ENCODE results near the gene CSRNP2. TPM values are rescaled to one million over a fixed set of nuclear protein-coding genes. Genes with fewer than 3 reads are reported as not detected.

Gene CSRNP2
- total and polyA plus RNA-seq, 2 of the 13 experiments (the other 11 are each of a cell fraction or from before 2014, with no cell fraction given) = 4.8 to 7.3 TPM

DNA sequence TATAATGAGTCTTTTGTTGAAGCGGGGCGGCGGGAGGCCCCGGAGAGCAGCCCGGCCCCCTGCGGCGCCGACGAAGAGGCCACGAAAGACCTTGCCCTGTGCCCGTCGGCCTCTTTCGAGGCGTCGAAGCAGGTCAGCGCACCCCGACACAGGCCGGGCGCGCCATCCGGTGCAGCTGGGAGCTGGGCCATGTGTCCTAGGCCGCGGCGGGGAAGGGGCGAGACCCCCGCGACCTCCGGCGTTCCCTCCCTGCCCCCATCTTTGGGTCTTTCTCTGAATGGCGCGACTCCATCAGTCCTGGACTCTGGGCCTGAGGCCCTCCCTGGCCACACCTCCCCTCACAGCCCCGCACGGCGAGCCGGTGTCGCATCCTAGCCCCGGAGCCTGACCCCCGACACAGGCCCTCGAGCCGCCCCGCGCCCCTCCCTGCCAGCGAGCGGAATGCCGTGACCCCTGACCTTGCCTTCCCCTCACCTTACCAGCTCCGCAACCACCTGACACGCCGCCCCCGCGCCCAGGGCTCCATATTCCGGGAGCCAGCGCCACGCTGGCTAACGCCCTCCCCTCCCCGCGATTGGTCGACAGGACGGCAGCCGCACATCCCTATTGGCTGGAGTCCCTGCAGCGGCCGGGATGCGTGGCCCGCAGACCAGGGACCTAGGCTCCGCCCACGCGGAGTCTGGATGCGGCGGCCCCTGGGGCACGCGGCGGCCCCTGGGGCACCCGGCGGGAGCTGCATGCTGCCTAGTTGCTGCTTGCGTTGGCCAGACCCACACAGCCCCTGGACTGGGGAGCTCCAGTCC is 57.4 kb downstream of the CSRNP2 start, which contains the start of gene SLC11A2 (continued):
- TF ChIP-seq, protein P1, sequence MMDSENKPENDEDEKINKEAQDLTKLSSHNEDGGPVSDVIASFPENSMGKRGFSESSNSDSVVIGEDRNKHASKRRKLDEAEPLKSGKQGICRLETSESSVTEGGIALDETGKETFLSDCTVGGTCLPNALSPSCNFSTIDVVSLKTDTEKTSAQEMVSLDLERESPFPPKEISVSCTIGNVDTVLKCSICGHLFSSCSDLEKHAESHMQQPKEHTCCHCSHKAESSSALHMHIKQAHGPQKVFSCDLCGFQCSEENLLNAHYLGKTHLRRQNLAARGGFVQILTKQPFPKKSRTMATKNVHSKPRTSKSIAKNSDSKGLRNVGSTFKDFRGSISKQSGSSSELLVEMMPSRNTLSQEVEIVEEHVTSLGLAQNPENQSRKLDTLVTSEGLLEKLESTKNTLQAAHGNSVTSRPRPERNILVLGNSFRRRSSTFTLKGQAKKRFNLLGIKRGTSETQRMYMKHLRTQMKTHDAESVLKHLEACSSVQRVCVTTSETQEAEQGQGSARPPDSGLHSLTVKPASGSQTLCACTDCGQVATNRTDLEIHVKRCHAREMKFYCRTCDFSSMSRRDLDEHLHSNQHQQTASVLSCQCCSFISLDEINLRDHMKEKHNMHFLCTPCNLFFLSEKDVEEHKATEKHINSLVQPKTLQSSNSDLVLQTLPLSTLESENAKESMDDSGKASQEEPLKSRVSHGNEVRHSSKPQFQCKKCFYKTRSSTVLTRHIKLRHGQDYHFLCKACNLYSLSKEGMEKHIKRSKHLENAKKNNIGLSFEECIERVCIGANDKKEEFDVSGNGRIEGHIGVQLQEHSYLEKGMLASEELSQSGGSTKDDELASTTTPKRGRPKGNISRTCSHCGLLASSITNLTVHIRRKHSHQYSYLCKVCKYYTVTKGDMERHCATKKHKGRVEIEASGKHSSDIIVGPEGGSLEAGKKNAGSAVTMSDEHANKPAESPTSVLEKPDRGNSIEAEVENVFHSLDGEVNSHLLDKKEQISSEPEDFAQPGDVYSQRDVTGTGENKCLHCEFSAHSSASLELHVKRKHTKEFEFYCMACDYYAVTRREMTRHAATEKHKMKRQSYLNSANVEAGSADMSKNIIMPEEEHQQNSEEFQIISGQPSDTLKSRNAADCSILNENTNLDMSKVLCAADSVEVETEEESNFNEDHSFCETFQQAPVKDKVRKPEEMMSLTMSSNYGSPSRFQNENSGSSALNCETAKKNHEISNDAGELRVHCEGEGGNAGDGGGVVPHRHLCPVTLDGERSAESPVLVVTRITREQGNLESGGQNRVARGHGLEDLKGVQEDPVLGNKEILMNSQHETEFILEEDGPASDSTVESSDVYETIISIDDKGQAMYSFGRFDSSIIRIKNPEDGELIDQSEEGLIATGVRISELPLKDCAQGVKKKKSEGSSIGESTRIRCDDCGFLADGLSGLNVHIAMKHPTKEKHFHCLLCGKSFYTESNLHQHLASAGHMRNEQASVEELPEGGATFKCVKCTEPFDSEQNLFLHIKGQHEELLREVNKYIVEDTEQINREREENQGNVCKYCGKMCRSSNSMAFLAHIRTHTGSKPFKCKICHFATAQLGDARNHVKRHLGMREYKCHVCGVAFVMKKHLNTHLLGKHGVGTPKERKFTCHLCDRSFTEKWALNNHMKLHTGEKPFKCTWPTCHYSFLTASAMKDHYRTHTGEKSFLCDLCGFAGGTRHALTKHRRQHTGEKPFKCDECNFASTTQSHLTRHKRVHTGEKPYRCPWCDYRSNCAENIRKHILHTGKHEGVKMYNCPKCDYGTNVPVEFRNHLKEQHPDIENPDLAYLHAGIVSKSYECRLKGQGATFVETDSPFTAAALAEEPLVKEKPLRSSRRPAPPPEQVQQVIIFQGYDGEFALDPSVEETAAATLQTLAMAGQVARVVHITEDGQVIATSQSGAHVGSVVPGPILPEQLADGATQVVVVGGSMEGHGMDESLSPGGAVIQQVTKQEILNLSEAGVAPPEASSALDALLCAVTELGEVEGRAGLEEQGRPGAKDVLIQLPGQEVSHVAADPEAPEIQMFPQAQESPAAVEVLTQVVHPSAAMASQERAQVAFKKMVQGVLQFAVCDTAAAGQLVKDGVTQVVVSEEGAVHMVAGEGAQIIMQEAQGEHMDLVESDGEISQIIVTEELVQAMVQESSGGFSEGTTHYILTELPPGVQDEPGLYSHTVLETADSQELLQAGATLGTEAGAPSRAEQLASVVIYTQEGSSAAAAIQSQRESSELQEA (CRISPR knock-in tag; IDR thresholded peaks at IDR 0.05; ENCODE audit: not compliant biosample characterization) = peak; percentile 71
- 0 out of 2 replicates have a peak, but pooled peaks have one; percentile 9 for TF ChIP-seq MIXL1 (CRISPR knock-in tag; IDR thresholded peaks at IDR 0.05)
- TF ChIP-seq MXI1 (IDR thresholded peaks at IDR 0.05; ENCODE audit: borderline replicate concordance, low read depth, low read length) = peak; percentile 92
- TF ChIP-seq, protein P2, sequence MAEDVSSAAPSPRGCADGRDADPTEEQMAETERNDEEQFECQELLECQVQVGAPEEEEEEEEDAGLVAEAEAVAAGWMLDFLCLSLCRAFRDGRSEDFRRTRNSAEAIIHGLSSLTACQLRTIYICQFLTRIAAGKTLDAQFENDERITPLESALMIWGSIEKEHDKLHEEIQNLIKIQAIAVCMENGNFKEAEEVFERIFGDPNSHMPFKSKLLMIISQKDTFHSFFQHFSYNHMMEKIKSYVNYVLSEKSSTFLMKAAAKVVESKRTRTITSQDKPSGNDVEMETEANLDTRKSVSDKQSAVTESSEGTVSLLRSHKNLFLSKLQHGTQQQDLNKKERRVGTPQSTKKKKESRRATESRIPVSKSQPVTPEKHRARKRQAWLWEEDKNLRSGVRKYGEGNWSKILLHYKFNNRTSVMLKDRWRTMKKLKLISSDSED (CRISPR knock-in tag; IDR thresholded peaks at IDR 0.05) = peak; percentile 87; the same call in 1 of the 2 replicates
- TF ChIP-seq SOX6 (IDR thresholded peaks at IDR 0.05) = no peak
- peak; percentile 84 for TF ChIP-seq SOX6 (CRISPR knock-in tag; IDR thresholded peaks at IDR 0.05)
- TF ChIP-seq, protein P3, sequence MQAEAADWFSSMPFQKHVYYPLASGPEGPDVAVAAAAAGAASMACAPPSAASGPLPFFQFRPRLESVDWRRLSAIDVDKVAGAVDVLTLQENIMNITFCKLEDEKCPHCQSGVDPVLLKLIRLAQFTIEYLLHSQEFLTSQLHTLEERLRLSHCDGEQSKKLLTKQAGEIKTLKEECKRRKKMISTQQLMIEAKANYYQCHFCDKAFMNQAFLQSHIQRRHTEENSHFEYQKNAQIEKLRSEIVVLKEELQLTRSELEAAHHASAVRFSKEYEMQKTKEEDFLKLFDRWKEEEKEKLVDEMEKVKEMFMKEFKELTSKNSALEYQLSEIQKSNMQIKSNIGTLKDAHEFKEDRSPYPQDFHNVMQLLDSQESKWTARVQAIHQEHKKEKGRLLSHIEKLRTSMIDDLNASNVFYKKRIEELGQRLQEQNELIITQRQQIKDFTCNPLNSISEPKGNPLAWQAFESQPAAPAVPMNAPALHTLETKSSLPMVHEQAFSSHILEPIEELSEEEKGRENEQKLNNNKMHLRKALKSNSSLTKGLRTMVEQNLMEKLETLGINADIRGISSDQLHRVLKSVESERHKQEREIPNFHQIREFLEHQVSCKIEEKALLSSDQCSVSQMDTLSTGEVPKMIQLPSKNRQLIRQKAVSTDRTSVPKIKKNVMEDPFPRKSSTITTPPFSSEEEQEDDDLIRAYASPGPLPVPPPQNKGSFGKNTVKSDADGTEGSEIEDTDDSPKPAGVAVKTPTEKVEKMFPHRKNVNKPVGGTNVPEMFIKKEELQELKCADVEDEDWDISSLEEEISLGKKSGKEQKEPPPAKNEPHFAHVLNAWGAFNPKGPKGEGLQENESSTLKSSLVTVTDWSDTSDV (CRISPR knock-in tag; IDR thresholded peaks at IDR 0.05) = no peak
- TF ChIP-seq, protein P4, sequence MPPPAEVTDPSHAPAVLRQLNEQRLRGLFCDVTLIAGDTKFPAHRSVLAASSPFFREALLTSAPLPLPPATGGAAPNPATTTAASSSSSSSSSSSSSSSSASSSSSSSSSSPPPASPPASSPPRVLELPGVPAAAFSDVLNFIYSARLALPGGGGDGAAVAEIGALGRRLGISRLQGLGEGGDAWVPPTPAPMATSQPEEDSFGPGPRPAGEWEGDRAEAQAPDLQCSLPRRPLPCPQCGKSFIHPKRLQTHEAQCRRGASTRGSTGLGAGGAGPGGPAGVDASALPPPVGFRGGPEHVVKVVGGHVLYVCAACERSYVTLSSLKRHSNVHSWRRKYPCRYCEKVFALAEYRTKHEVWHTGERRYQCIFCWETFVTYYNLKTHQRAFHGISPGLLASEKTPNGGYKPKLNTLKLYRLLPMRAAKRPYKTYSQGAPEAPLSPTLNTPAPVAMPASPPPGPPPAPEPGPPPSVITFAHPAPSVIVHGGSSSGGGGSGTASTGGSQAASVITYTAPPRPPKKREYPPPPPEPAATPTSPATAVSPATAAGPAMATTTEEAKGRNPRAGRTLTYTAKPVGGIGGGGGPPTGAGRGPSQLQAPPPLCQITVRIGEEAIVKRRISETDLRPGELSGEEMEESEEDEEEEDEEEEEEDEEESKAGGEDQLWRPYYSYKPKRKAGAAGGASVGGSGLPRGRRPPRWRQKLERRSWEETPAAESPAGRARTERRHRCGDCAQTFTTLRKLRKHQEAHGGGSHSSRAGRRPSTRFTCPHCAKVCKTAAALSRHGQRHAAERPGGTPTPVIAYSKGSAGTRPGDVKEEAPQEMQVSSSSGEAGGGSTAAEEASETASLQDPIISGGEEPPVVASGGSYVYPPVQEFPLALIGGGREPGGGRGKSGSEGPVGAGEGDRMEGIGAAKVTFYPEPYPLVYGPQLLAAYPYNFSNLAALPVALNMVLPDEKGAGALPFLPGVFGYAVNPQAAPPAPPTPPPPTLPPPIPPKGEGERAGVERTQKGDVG (CRISPR knock-in tag; IDR thresholded peaks at IDR 0.05; ENCODE audit: borderline replicate concordance) = peak; percentile 80; the same call in 1 of the 2 replicates
- no peak for TF ChIP-seq MTA3 (CRISPR knock-in tag; IDR thresholded peaks at IDR 0.05)
- peak; percentile 78; the same call in 1 of the 2 replicates for TF ChIP-seq ZNF670 (CRISPR knock-in tag; IDR thresholded peaks at IDR 0.05; ENCODE audit: borderline replicate concordance)
- 0 out of 2 replicates have a peak, but pooled peaks have one; percentile 22 for TF ChIP-seq ETV6 (CRISPR knock-in tag; conservative IDR thresholded peaks at IDR 0.05)
- TF ChIP-seq CBX1 (IDR thresholded peaks at IDR 0.05; ENCODE audit: low read depth) = peak; percentile 36
- peak; percentile 70; the same call in 1 of the 2 replicates for TF ChIP-seq ELF3 (CRISPR knock-in tag; IDR thresholded peaks at IDR 0.05)

All from HepG2 (cell line).